ENCODE measurements around the gene PLD4.

- TF ChIP-seq EZH2phosphoT487 (IDR thresholded peaks at IDR 0.05; ENCODE audit: low read depth, severe bottlenecking, unreplicated experiment) (no peak), CTCF (IDR thresholded peaks at IDR 0.05; ENCODE audit: poor library complexity) (no peak)
Measured at GRCh38 chr14:104974665-104975390, 50.1 kb downstream of the PLD4 start.
